ENCODE data around the gene SMR3A. TPM values are rescaled to one million over a fixed set of nuclear protein-coding genes. Genes with fewer than 3 reads are reported as not detected.

SMR3A gene
- total RNA-seq, 1 experiment from 2014 or later = not detected

DNA sequence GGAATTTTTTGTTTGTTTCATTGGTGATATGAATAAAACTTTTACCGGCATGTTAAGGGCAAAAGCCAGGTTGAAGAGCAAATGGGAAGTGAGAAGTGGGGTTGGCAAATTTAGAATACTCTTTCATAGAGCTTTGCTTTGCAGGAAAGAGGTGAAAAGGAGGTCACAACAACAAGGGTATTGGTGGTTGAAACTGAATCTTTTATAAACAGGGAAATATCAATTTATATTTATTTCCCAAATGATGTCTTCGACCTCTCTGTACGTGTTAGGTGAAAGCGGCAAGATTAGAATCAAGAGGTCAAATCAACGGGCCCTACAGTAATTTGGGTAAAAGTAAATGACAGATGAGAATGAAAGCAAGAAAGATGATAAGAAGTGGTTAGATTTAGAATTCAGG lies 3.4 kb downstream of the SMR3A start:
- H3K36me3 Mint-ChIP-seq = no peaks in the 10 kb centered on the region
- CTCF ChIA-PET = no interaction called here
- ATAC-seq = no peak
- H3K4me1 Mint-ChIP-seq = 0 out of 2 replicates have a peak, but pooled peaks cover 4% of the 10 kb centered on the region
- H3K4me3 Mint-ChIP-seq = no peak overlapping the region
- no peaks in the 10 kb centered on the region for H3K27me3 Mint-ChIP-seq (ENCODE audit: low read depth)
- TF ChIP-seq SP1 (CRISPR knock-in tag; conservative IDR thresholded peaks at IDR 0.05) (no peak), TEAD1 (CRISPR knock-in tag; IDR thresholded peaks at IDR 0.05) (no peak), JAZF1 (CRISPR knock-in tag; IDR thresholded peaks at IDR 0.05) (no peak), EMX1 (CRISPR knock-in tag; IDR thresholded peaks at IDR 0.05) (no peak), GRHL2 (CRISPR knock-in tag; IDR thresholded peaks at IDR 0.05; ENCODE audit: insufficient replicate concordance, severe bottlenecking) (no peak), NFYB (CRISPR knock-in tag; conservative IDR thresholded peaks at IDR 0.05; ENCODE audit: low read depth) (no peak), NR3C1 (CRISPR knock-in tag; conservative IDR thresholded peaks at IDR 0.05; ENCODE audit: low read depth) (no peak), IRF2 (CRISPR knock-in tag; IDR thresholded peaks at IDR 0.05; ENCODE audit: borderline replicate concordance, low read depth) (no peak), ZNF138 (CRISPR knock-in tag; conservative IDR thresholded peaks at IDR 0.05) (no peak)
- TF ChIP-seq, protein P1, sequence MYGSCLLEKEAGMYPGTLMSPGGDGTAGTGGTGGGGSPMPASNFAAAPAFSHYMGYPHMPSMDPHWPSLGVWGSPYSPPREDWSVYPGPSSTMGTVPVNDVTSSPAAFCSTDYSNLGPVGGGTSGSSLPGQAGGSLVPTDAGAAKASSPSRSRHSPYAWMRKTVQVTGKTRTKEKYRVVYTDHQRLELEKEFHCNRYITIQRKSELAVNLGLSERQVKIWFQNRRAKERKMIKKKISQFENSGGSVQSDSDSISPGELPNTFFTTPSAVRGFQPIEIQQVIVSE (CRISPR knock-in tag; IDR thresholded peaks at IDR 0.05; ENCODE audit: borderline replicate concordance) = no peak
- H3K27ac Mint-ChIP-seq = no peak overlapping the region
- POLR2A ChIA-PET = no interaction called here
- H3K9me3 Mint-ChIP-seq = no peaks in the 10 kb centered on the region
- no peak for DNase-seq (ENCODE audit: low spot score)

DNA sequence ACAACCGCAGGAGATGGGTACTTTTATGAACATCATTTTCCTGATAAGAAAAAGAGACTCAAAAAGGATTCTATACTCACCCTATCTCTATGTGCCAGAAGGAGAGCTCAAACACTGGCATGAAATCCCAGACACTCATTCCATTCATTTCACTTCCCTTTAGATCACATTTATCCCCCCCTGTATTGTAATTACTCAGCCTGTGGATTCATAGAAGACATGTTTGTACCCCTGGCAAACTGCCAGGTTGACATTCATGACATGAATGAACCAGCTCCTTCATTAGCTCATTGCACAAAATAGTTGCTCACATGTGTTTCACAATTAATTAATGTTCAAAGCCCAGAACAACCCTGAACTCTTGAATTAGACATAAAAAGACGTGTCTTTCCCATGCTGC lies 4.9 kb downstream of the SMR3A start:
- CTCF ChIA-PET = no interaction called here
- no peak for ATAC-seq

More for the DNA sequence above, 4.9 kb downstream of the SMR3A start:
- no peaks in the 10 kb centered on the region for H3K9me3 Mint-ChIP-seq
- H3K27ac Mint-ChIP-seq = no peak overlapping the region
- no peaks in the 10 kb centered on the region for H3K27me3 Mint-ChIP-seq (ENCODE audit: low read depth)
- POLR2A ChIA-PET = no interaction called here
- DNase-seq (ENCODE audit: low spot score) = no peak
- 0 out of 2 replicates have a peak, but pooled peaks cover 4% of the 10 kb centered on the region for H3K4me1 Mint-ChIP-seq
- H3K4me3 Mint-ChIP-seq = no peak overlapping the region
- TF ChIP-seq NR1H2 (CRISPR knock-in tag; IDR thresholded peaks at IDR 0.05) = no peak
- no peak for TF ChIP-seq EMX1 (CRISPR knock-in tag; IDR thresholded peaks at IDR 0.05)
- no peak for TF ChIP-seq TEAD1 (CRISPR knock-in tag; IDR thresholded peaks at IDR 0.05)
- TF ChIP-seq, protein P2, sequence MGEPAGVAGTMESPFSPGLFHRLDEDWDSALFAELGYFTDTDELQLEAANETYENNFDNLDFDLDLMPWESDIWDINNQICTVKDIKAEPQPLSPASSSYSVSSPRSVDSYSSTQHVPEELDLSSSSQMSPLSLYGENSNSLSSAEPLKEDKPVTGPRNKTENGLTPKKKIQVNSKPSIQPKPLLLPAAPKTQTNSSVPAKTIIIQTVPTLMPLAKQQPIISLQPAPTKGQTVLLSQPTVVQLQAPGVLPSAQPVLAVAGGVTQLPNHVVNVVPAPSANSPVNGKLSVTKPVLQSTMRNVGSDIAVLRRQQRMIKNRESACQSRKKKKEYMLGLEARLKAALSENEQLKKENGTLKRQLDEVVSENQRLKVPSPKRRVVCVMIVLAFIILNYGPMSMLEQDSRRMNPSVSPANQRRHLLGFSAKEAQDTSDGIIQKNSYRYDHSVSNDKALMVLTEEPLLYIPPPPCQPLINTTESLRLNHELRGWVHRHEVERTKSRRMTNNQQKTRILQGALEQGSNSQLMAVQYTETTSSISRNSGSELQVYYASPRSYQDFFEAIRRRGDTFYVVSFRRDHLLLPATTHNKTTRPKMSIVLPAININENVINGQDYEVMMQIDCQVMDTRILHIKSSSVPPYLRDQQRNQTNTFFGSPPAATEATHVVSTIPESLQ (CRISPR knock-in tag; IDR thresholded peaks at IDR 0.05) = no peak
- TF ChIP-seq ZNF423 (CRISPR knock-in tag; IDR thresholded peaks at IDR 0.05) = no peak
- TF ChIP-seq FOXJ3 (CRISPR knock-in tag; IDR thresholded peaks at IDR 0.05; ENCODE audit: borderline replicate concordance) = no peak
- TF ChIP-seq, protein P3, sequence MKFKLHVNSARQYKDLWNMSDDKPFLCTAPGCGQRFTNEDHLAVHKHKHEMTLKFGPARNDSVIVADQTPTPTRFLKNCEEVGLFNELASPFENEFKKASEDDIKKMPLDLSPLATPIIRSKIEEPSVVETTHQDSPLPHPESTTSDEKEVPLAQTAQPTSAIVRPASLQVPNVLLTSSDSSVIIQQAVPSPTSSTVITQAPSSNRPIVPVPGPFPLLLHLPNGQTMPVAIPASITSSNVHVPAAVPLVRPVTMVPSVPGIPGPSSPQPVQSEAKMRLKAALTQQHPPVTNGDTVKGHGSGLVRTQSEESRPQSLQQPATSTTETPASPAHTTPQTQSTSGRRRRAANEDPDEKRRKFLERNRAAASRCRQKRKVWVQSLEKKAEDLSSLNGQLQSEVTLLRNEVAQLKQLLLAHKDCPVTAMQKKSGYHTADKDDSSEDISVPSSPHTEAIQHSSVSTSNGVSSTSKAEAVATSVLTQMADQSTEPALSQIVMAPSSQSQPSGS (CRISPR knock-in tag; IDR thresholded peaks at IDR 0.05; ENCODE audit: borderline replicate concordance, low read depth) = no peak
- TF ChIP-seq CREM (CRISPR knock-in tag; IDR thresholded peaks at IDR 0.05) = no peak
- TF ChIP-seq ZNF671 (CRISPR knock-in tag; IDR thresholded peaks at IDR 0.05) = no peak
- TF ChIP-seq ZNF121 (CRISPR knock-in tag; IDR thresholded peaks at IDR 0.05) = no peak
- TF ChIP-seq FOXK1 (CRISPR knock-in tag; IDR thresholded peaks at IDR 0.05) = no peak
- TF ChIP-seq ZNF232 (CRISPR knock-in tag; IDR thresholded peaks at IDR 0.05) = no peak
- TF ChIP-seq, protein P4, sequence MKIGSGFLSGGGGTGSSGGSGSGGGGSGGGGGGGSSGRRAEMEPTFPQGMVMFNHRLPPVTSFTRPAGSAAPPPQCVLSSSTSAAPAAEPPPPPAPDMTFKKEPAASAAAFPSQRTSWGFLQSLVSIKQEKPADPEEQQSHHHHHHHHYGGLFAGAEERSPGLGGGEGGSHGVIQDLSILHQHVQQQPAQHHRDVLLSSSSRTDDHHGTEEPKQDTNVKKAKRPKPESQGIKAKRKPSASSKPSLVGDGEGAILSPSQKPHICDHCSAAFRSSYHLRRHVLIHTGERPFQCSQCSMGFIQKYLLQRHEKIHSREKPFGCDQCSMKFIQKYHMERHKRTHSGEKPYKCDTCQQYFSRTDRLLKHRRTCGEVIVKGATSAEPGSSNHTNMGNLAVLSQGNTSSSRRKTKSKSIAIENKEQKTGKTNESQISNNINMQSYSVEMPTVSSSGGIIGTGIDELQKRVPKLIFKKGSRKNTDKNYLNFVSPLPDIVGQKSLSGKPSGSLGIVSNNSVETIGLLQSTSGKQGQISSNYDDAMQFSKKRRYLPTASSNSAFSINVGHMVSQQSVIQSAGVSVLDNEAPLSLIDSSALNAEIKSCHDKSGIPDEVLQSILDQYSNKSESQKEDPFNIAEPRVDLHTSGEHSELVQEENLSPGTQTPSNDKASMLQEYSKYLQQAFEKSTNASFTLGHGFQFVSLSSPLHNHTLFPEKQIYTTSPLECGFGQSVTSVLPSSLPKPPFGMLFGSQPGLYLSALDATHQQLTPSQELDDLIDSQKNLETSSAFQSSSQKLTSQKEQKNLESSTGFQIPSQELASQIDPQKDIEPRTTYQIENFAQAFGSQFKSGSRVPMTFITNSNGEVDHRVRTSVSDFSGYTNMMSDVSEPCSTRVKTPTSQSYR (CRISPR knock-in tag; IDR thresholded peaks at IDR 0.05) = no peak
- TF ChIP-seq NFYB (CRISPR knock-in tag; conservative IDR thresholded peaks at IDR 0.05; ENCODE audit: low read depth) = no peak
- TF ChIP-seq NFATC4 (CRISPR knock-in tag; IDR thresholded peaks at IDR 0.05) = no peak
- TF ChIP-seq ZBTB21 (CRISPR knock-in tag; IDR thresholded peaks at IDR 0.05; ENCODE audit: borderline replicate concordance) = no peak
- no peak for TF ChIP-seq RELA (CRISPR knock-in tag; IDR thresholded peaks at IDR 0.05; ENCODE audit: borderline replicate concordance)
- TF ChIP-seq, protein P1 (CRISPR knock-in tag; IDR thresholded peaks at IDR 0.05; ENCODE audit: borderline replicate concordance) = no peak
- TF ChIP-seq, protein P5, sequence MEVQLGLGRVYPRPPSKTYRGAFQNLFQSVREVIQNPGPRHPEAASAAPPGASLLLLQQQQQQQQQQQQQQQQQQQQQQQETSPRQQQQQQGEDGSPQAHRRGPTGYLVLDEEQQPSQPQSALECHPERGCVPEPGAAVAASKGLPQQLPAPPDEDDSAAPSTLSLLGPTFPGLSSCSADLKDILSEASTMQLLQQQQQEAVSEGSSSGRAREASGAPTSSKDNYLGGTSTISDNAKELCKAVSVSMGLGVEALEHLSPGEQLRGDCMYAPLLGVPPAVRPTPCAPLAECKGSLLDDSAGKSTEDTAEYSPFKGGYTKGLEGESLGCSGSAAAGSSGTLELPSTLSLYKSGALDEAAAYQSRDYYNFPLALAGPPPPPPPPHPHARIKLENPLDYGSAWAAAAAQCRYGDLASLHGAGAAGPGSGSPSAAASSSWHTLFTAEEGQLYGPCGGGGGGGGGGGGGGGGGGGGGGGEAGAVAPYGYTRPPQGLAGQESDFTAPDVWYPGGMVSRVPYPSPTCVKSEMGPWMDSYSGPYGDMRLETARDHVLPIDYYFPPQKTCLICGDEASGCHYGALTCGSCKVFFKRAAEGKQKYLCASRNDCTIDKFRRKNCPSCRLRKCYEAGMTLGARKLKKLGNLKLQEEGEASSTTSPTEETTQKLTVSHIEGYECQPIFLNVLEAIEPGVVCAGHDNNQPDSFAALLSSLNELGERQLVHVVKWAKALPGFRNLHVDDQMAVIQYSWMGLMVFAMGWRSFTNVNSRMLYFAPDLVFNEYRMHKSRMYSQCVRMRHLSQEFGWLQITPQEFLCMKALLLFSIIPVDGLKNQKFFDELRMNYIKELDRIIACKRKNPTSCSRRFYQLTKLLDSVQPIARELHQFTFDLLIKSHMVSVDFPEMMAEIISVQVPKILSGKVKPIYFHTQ (CRISPR knock-in tag; IDR thresholded peaks at IDR 0.05) = no peak
- no peaks in the 10 kb centered on the region for H3K36me3 Mint-ChIP-seq

Data from WTC11 (cell line).